ENCODE measurements around the gene TSEN54. TPM values are rescaled to one million over a fixed set of nuclear protein-coding genes. Genes with fewer than 3 reads are reported as not detected.

Gene TSEN54
- polyA plus RNA-seq, 1 of the 3 experiments (the other 2 are of a cell fraction), result 29.8 TPM

- Histone ChIP-seq H2AFZ (ENCODE audit: low read depth) (no peak overlapping the region), H3K79me2 (ENCODE audit: insufficient read depth) (no peaks in the 10 kb centered on the region), H3K9ac (no peak overlapping the region), H3K4me3 (ENCODE audit: low read depth in 2 of 2, low read length in 1 of 2) (no peak overlapping the region), H4K20me1 (ENCODE audit: insufficient read depth) (no peaks in the 10 kb centered on the region), H3K9me2 (no peaks in the 10 kb centered on the region), H3K4me1 (ENCODE audit: control insufficient read depth in 1 of 2, insufficient read depth in 2 of 2, low read depth in 1 of 2, low read length in 1 of 2) (peaks cover 4 to 14% of the 10 kb centered on the region in 2 experiments; a peak in 1 of 4 replicates), H3K36me3 (replicated peaks in 1 of 2; ENCODE audit: control insufficient read depth in 1 of 2, insufficient read depth in 2 of 2, low read length in 1 of 2) (no peaks in the 10 kb centered on the region), H3K27me3 (ENCODE audit: insufficient read depth) (no peaks in the 10 kb centered on the region), H3K9me3 (no peaks in the 10 kb centered on the region), H3F3A (replicated peaks; ENCODE audit: insufficient read depth) (no peaks in the 10 kb centered on the region), H3K4me2 (no peak overlapping the region), H3K27ac (ENCODE audit: low read depth in 2 of 2, low read length in 1 of 2) (no peak overlapping the region)
- CTCF ChIA-PET, result interaction anchor here (1.0 to 1.6 kb wide), 3 partner anchors 40 to 72 kb away, joined by 3 to 4 read pairs (median 3); partner anchors contain the start of gene SMIM5
- WGBS (ENCODE audit: low lambda C conversion rate), result 78% methylated on average over 5 of the region's 5 CpGs
- POLR2A ChIA-PET, result interaction anchor here (0.6 kb wide), 2 partner anchors 41 to 591 kb away, joined by 3 to 5 read pairs; no protein-coding TSS in a partner anchor
- DNase-seq, result no peak
- TF ChIP-seq RAD21 (IDR thresholded peaks at IDR 0.05; ENCODE audit: low read length) (peak; percentile 48), TAF1 (IDR thresholded peaks at IDR 0.05; ENCODE audit: borderline replicate concordance, low read depth, low read length) (no peak)
Observed at GRCh38 chr17:75561927-75562603, 45.7 kb downstream of the TSEN54 start.

- Histone ChIP-seq H3K4me3 (ENCODE audit: low read depth in 2 of 2, low read length in 1 of 2) (no peak overlapping the region), H3K9ac (no peak overlapping the region), H3K4me2 (no peak overlapping the region), H3F3A (replicated peaks; ENCODE audit: insufficient read depth) (no peaks in the 10 kb centered on the region), H3K36me3 (replicated peaks in 1 of 2; ENCODE audit: control insufficient read depth in 1 of 2, insufficient read depth in 2 of 2, low read length in 1 of 2) (no peaks in the 10 kb centered on the region), H3K9me3 (no peaks in the 10 kb centered on the region), H3K27ac (ENCODE audit: low read depth in 2 of 2, low read length in 1 of 2) (no peak overlapping the region), H2AFZ (ENCODE audit: low read depth) (no peak overlapping the region), H3K79me2 (ENCODE audit: insufficient read depth) (no peaks in the 10 kb centered on the region), H3K9me2 (no peaks in the 10 kb centered on the region), H4K20me1 (ENCODE audit: insufficient read depth) (no peaks in the 10 kb centered on the region), H3K4me1 (ENCODE audit: control insufficient read depth in 1 of 2, insufficient read depth in 2 of 2, low read depth in 1 of 2, low read length in 1 of 2) (peaks cover 0 to 3% of the 10 kb centered on the region in 2 experiments; a peak in 1 of 4 replicates), H3K27me3 (ENCODE audit: insufficient read depth) (no peaks in the 10 kb centered on the region)
- no peak for TF ChIP-seq MEF2A (IDR thresholded peaks at IDR 0.05; ENCODE audit: borderline replicate concordance, low read depth)
- no peak for TF ChIP-seq FOXJ3 (CRISPR knock-in tag; IDR thresholded peaks at IDR 0.05)
- no peak for TF ChIP-seq CHD2 (IDR thresholded peaks at IDR 0.05; ENCODE audit: low read length, partially characterized antibody)
- TF ChIP-seq SMC3 (IDR thresholded peaks at IDR 0.05; ENCODE audit: low read depth, low read length), result no peak
- TF ChIP-seq EZH2phosphoT487 (IDR thresholded peaks at IDR 0.05; ENCODE audit: borderline replicate concordance, low read depth), result no peak
- TF ChIP-seq ELF1 (IDR thresholded peaks at IDR 0.05), result no peak
- TF ChIP-seq TAF1 (IDR thresholded peaks at IDR 0.05; ENCODE audit: borderline replicate concordance, low read depth, low read length), result no peak
- ChIA-PET POLR2A (no interaction called here), CTCF (interaction anchor here (1.6 kb wide), 1 partner anchor 70 kb away, joined by 4 read pairs; the partner anchor contains the start of gene SMIM5)
- DNase-seq, result no peak
- 85% methylated on average over 17 of the region's 28 CpGs for WGBS (ENCODE audit: low lambda C conversion rate)
Observed at GRCh38 chr17:75563063-75563758, 46.9 kb downstream of the TSEN54 start.

GRCh38 chr17:75564195-75564594 lies 47.9 kb downstream of the TSEN54 start:
- no peak overlapping the region for H2AFZ ChIP-seq (ENCODE audit: low read depth)
- no peak overlapping the region for H3K9ac ChIP-seq
- CTCF ChIA-PET, result interaction anchor here (1.0 to 2.4 kb wide), 4 partner anchors 69 to 456 kb away, joined by 4 to 8 read pairs (median 6); partner anchors contain the start of gene SMIM5
- H3K27me3 ChIP-seq (ENCODE audit: insufficient read depth), result no peaks in the 10 kb centered on the region
- no peaks in the 10 kb centered on the region for H3K36me3 ChIP-seq (replicated peaks in 1 of 2; ENCODE audit: control insufficient read depth in 1 of 2, insufficient read depth in 2 of 2, low read length in 1 of 2)
- no peak overlapping the region for H3K4me3 ChIP-seq (ENCODE audit: low read depth in 2 of 2, low read length in 1 of 2)
- H3K27ac ChIP-seq (ENCODE audit: low read depth in 2 of 2, low read length in 1 of 2), result no peak overlapping the region
- H3K9me2 ChIP-seq, result no peaks in the 10 kb centered on the region
- no peaks in the 10 kb centered on the region for H3K4me1 ChIP-seq (ENCODE audit: control insufficient read depth in 1 of 2, insufficient read depth in 2 of 2, low read depth in 1 of 2, low read length in 1 of 2)
- no peaks in the 10 kb centered on the region for H3K9me3 ChIP-seq
- no peak overlapping the region for H3K4me2 ChIP-seq
- DNase-seq, result no peak
- TF ChIP-seq TAF1 (IDR thresholded peaks at IDR 0.05; ENCODE audit: borderline replicate concordance, low read depth, low read length), result no peak
- TF ChIP-seq FOSL2 (IDR thresholded peaks at IDR 0.05; ENCODE audit: borderline replicate concordance, low read depth), result no peak
- TF ChIP-seq RXRA (IDR thresholded peaks at IDR 0.05; ENCODE audit: borderline replicate concordance, low read depth), result no peak
- no peak for TF ChIP-seq SIN3A (IDR thresholded peaks at IDR 0.05; ENCODE audit: borderline replicate concordance, low read depth, low read length)
- TF ChIP-seq CHD2 (IDR thresholded peaks at IDR 0.05; ENCODE audit: low read length, partially characterized antibody), result no peak
- no peak for TF ChIP-seq IRF3 (IDR thresholded peaks at IDR 0.05; ENCODE audit: low read depth, low read length)
- no peak for TF ChIP-seq EZH2phosphoT487 (IDR thresholded peaks at IDR 0.05; ENCODE audit: borderline replicate concordance, low read depth)
- no peak for TF ChIP-seq NFIC (IDR thresholded peaks at IDR 0.05; ENCODE audit: borderline replicate concordance)
- no peak for TF ChIP-seq YY1 (IDR thresholded peaks at IDR 0.05; ENCODE audit: low read depth)
- H3K79me2 ChIP-seq (ENCODE audit: insufficient read depth), result no peaks in the 10 kb centered on the region
- H3F3A ChIP-seq (replicated peaks; ENCODE audit: insufficient read depth), result no peaks in the 10 kb centered on the region
- no peaks in the 10 kb centered on the region for H4K20me1 ChIP-seq (ENCODE audit: insufficient read depth)
- WGBS (ENCODE audit: low lambda C conversion rate), result 94% methylated on average over 7 of the region's 11 CpGs
- POLR2A ChIA-PET, result no interaction called here
